ENCODE results near the gene RUNDC1.
"Not testable (repeated sequence)": the region's sequence is repeated elsewhere in the genome, so short reads cannot be mapped to it uniquely, and the experiment has no call there.

- not testable (repeated sequence) for TF ChIP-seq POLR2A, CTCF (IDR thresholded peaks at IDR 0.05)
Observed at GRCh38 chr17:42993913-42994312, 13.5 kb downstream of the RUNDC1 start.

Measured in heart left ventricle (tissue), 13 donors.